HCT116 (cell line): Measurements from ENCODE around the gene ARL13B. TPM values are rescaled to one million over a fixed set of nuclear protein-coding genes. Genes with fewer than 3 reads are reported as not detected.

Source experiments
- ATAC-seq: fragments of 200-7000 bp; cut with Tn5 transposase; 2 replicates; pipeline ENCODE4 v1.9.1; 2020; ENCODE audit warnings: mild to moderate bottlenecking, moderate library complexity
- BruUV-seq: library from RNA; stranded (reverse); fragments of 400-500 nt; replicated peaks from 2 replicates; lab custom pipeline; 2021; lab: Mats Ljungman, UMichigan
- CTCF ChIA-PET: fragments of 300-600 bp; sonication (Branson Sonifier 250); formaldehyde crosslinking; loops from one replicate; lab custom pipeline; 2021; ENCODE audit warnings: antibody characterized with exemption; lab: Charles Lee
- POLR2A ChIA-PET: fragments of 300-600, 350-600 bp; sonication (Branson Sonifier 250); formaldehyde crosslinking; loops from one replicate; lab custom pipeline; 2021; ENCODE audit warnings: antibody characterized with exemption; lab: Charles Lee
- RAD21 ChIA-PET, 2 experiments: fragments of 300-600 bp; sonication (Branson Sonifier 250); formaldehyde crosslinking; loops; one replicate each; lab custom pipeline; 2023; ENCODE audit warnings: low total read pairs in 2 of 2; ENCODE audit not compliant: uncharacterized antibody in 2 of 2, unreplicated experiment in 2 of 2, low non-redundant PET in 1 of 2; lab: Charles Lee
- DNase-seq: peaks from one replicate; pipeline ENCODE4 v3.0.0-alpha.2; 2010; ENCODE audit warnings: low read depth, low spot score
- H2AFZ ChIP-seq: fragments of 200-600 bp; shearing (Covaris generic), sonication (generic); 2 replicates; pipeline ENCODE4 v1.6.1; 2017; ENCODE audit warnings: low read depth, mixed run types, mixed read lengths, antibody characterized with exemption, low read length; ENCODE audit not compliant: poor library complexity, severe bottlenecking
- H3K27ac ChIP-seq: 2 replicates; pipeline ENCODE4 v1.5.1; 2012; ENCODE audit warnings: low read depth, low read length
- H3K27me3 ChIP-seq: fragments of 200-600 bp; sonication (generic); 2 replicates; pipeline ENCODE4 v1.6.1; 2016; ENCODE audit warnings: mixed run types, low read length, mixed read lengths; ENCODE audit not compliant: insufficient read depth
- H3K36me3 ChIP-seq, 2 experiments: fragments of 200-500 bp in 1 of 2; fragments of 200-600 bp in 1 of 2; sonication (Bioruptor generic) in 1 of 2; sonication (generic) in 1 of 2; 2 replicates each; pipeline versions ENCODE4 v1.5.1 to v1.6.1; 2014 to 2016; ENCODE audit warnings: low read length in 2 of 2, inconsistent platforms in 1 of 2, mixed read lengths in 1 of 2, mixed run types in 1 of 2; ENCODE audit not compliant: insufficient read depth in 2 of 2, control insufficient read depth in 1 of 2
- H3K4me1 ChIP-seq, 2 experiments: fragments of 200-600 bp in 1 of 2; sonication (generic) in 1 of 2; 2 replicates each; pipeline versions ENCODE4 v1.5.1 to v1.6.1; 2012 to 2017; ENCODE audit warnings: low read length in 2 of 2, inconsistent platforms in 1 of 2, mild to moderate bottlenecking in 1 of 2, mixed read lengths in 1 of 2, mixed run types in 1 of 2, moderate library complexity in 1 of 2; ENCODE audit not compliant: insufficient read depth in 2 of 2, control insufficient read depth in 1 of 2
- H3K4me2 ChIP-seq: fragments of 200-600 bp; sonication (generic); 2 replicates; pipeline ENCODE4 v1.6.1; 2017; ENCODE audit warnings: mixed run types, low read length, mixed read lengths
- H3K4me3 ChIP-seq, 2 experiments: fragments of 200-600 bp in 1 of 2; sonication (generic) in 1 of 2; replicated peaks in 1 of 2; 2 replicates each; pipeline ENCODE4 v1.5.1; 2011 to 2016; ENCODE audit warnings: low read length in 2 of 2, control low read depth in 1 of 2, low read depth in 1 of 2, mild to moderate bottlenecking in 1 of 2, mixed read lengths in 1 of 2, mixed run types in 1 of 2
- H3K79me2 ChIP-seq: fragments of 200-600 bp; sonication (generic); 2 replicates; pipeline ENCODE4 v1.6.1; 2017; ENCODE audit warnings: mild to moderate bottlenecking, mixed run types, low read length, moderate library complexity, mixed read lengths; ENCODE audit not compliant: insufficient read depth
- H3K9ac ChIP-seq: fragments of 200-600 bp; sonication (generic); 2 replicates; pipeline ENCODE4 v1.6.1; 2016; ENCODE audit warnings: low read length, mixed read lengths
- H3K9me2 ChIP-seq: fragments of 200-600 bp; sonication (generic), shearing (Covaris generic); 2 replicates; pipeline ENCODE4 v1.6.1; 2017; ENCODE audit warnings: mixed run types, mild to moderate bottlenecking, moderate library complexity; ENCODE audit not compliant: insufficient read depth
- H3K9me3 ChIP-seq, 2 experiments: fragments of 200-500 bp in 1 of 2; fragments of 200-600 bp in 1 of 2; sonication (Bioruptor generic) in 1 of 2; sonication (generic) in 1 of 2; 2 replicates each; pipeline ENCODE4 v1.6.1; 2014 to 2017; ENCODE audit warnings: low read length in 2 of 2, mixed read lengths in 2 of 2, inconsistent platforms in 1 of 2, low read depth in 1 of 2, mild to moderate bottlenecking in 1 of 2, mixed run types in 1 of 2, moderate library complexity in 1 of 2; ENCODE audit not compliant: control insufficient read depth in 1 of 2, insufficient read depth in 1 of 2
- H4K20me1 ChIP-seq: fragments of 200-600 bp; sonication (generic), shearing (Covaris generic); 2 replicates; pipeline ENCODE4 v1.6.1; 2017; ENCODE audit warnings: mixed run types, mild to moderate bottlenecking, moderate library complexity; ENCODE audit not compliant: insufficient read depth
- SP1 ChIP-seq: IDR thresholded peaks from 2 replicates; pipeline ENCODE4 v1.6.1; 2012; ENCODE audit warnings: low read depth
- intact Hi-C: fragments of 100-400 bp; cut with micrococcal nuclease; formaldehyde crosslinking; loops from 2 replicates; pipeline ENCODE4 v1.10.0; 2022
- total RNA-seq: library from RNA; stranded (reverse); gene quantifications from one replicate; pipeline ENCODE4 v1.2.1, GENCODE V29; 2021; ENCODE audit not compliant: unreplicated experiment
- TF ChIP-seq, protein P1 (sequence below), 3 experiments: fragments of 200-600 bp in 1 of 3; sonication (generic) in 1 of 3; IDR thresholded peaks in 2 of 3; conservative IDR thresholded peaks in 1 of 3; 2 replicates each; pipeline ENCODE4 v1.5.1; 2012 to 2017; ENCODE audit warnings: low read depth in 2 of 3, low read length in 2 of 3, antibody characterized with exemption in 1 of 3, borderline replicate concordance in 1 of 3, control low read depth in 1 of 3, mild to moderate bottlenecking in 1 of 3, mixed read lengths in 1 of 3, mixed run types in 1 of 3, moderate library complexity in 1 of 3; ENCODE audit not compliant: insufficient read depth in 1 of 3

ARL13B gene
- total RNA-seq, 1 experiment from 2014 or later, result 8.2 TPM

DNA sequence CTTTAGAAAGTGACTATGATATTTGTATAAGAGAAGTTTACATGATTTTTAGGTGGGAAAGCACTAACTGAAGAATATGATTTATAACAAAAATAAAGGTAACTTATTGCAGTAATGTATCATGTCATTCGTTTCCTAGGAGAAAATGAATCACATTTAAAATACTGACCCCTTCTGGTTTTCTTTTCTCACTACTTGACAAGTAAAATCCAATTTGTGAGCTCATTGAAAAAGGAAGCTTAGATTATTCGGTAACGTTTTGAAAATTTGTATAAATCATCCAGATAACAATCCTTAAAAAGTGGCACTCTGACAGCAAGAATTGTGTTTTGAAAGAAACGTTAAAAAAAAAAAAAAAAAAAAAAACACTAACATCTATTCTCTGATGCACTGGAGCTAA lies 121.9 kb downstream of the ARL13B start:
- POLR2A ChIA-PET, result no interaction called here
- H2AFZ ChIP-seq, result no peak overlapping the region
- RAD21 ChIA-PET, result no interaction called here
- H3K9me2 ChIP-seq, result no peaks in the 10 kb centered on the region
- no TSS peak for BruUV-seq
- H3K4me2 ChIP-seq, result no peak overlapping the region
- no peaks in the 10 kb centered on the region for H3K79me2 ChIP-seq
- no peaks in the 10 kb centered on the region; a peak in 1 of 4 replicates for H3K36me3 ChIP-seq
- DNase-seq (peak; percentile 3), ATAC-seq (no peak)
- no peaks in the 10 kb centered on the region for H3K27me3 ChIP-seq
- intact Hi-C loops, result no loop called here
- TF ChIP-seq SP1, result no peak
- TF ChIP-seq, protein P1, sequence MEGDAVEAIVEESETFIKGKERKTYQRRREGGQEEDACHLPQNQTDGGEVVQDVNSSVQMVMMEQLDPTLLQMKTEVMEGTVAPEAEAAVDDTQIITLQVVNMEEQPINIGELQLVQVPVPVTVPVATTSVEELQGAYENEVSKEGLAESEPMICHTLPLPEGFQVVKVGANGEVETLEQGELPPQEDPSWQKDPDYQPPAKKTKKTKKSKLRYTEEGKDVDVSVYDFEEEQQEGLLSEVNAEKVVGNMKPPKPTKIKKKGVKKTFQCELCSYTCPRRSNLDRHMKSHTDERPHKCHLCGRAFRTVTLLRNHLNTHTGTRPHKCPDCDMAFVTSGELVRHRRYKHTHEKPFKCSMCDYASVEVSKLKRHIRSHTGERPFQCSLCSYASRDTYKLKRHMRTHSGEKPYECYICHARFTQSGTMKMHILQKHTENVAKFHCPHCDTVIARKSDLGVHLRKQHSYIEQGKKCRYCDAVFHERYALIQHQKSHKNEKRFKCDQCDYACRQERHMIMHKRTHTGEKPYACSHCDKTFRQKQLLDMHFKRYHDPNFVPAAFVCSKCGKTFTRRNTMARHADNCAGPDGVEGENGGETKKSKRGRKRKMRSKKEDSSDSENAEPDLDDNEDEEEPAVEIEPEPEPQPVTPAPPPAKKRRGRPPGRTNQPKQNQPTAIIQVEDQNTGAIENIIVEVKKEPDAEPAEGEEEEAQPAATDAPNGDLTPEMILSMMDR (IDR thresholded peaks at IDR 0.05 in 2 of 3, conservative IDR thresholded peaks at IDR 0.05 in 1 of 3; ENCODE audit: borderline replicate concordance in 1 of 3, insufficient read depth in 1 of 3, low read depth in 2 of 3, low read length in 2 of 3), result peak in 2 of 3 experiments; percentile 22 to 44; a peak in 3 of 6 replicates
- CTCF ChIA-PET, result interaction anchor here (0.6 to 1.5 kb wide), 8 partner anchors 10 to 99 kb away, joined by 3 to 11 read pairs (median 4); no protein-coding TSS in a partner anchor
- no peak overlapping the region for H3K27ac ChIP-seq
- no peak overlapping the region for H3K9ac ChIP-seq
- no peaks in the 10 kb centered on the region for H4K20me1 ChIP-seq
- no peaks in the 10 kb centered on the region for H3K4me1 ChIP-seq
- no peaks in the 10 kb centered on the region for H3K9me3 ChIP-seq
- no peak overlapping the region for H3K4me3 ChIP-seq

Other genes with a start within 250 kb of the ARL13B start
- gene PROS1, start 6.3 kb upstream of the ARL13B start, total RNA-seq, result 9.6 TPM
- not detected for gene STX19, start 48.4 kb downstream of the ARL13B start, total RNA-seq
- gene DHFR2, start 82.8 kb downstream of the ARL13B start, total RNA-seq, result 1.8 TPM
- gene NSUN3, start 82.9 kb downstream of the ARL13B start, total RNA-seq, result 6.6 TPM